ENCODE data around the gene ERCC6L2. TPM values are rescaled to one million over a fixed set of nuclear protein-coding genes. Genes with fewer than 3 reads are reported as not detected.

ERCC6L2 gene
- total and polyA plus RNA-seq, 2 of the 8 experiments (the other 6 are each of a cell fraction or from before 2014, with no cell fraction given) = 9.8 to 50.0 TPM

DNA sequence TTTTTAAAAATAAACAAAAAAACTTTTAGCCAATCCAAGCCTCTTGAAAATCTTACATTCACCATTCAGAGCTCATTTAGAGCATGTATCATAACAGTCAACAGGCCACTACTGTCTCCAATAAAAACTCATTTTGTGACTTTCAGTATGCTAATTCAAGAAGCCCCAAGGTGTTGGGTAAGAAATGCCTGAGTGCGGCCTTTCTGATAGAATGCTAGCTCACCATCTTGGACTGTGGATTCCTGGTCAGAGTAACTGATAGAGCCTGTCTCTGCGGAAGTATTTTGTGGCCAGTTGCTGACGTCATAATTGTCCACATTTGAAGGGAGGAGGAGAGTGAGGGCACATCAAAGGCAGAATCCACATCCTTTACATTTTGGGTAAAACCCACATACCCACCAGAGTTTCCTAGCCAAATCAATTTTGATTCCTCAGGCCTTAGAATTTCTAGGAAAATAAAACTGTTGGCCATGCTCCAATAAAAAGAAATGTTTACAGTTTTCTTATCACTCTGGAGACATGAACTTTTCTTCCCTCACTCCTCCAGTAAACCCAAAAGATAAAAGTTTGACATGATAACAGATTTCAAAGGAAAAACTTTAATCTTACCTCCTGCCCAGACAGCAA lies 41.1 kb upstream of the ERCC6L2 start:
- Histone ChIP-seq H3K4me3 (ENCODE audit: extremely low read depth in 1 of 4, insufficient read depth in 2 of 4, low read depth in 3 of 4, low read length in 4 of 4) (no peak overlapping the region), H2AK5ac (ENCODE audit: low read depth, low read length) (no peak overlapping the region), H3K27ac (ENCODE audit: low read depth, low read length) (no peak overlapping the region), H4K5ac (ENCODE audit: insufficient read length, low read depth, low read length) (no peak overlapping the region), H4K8ac (ENCODE audit: extremely low read depth, insufficient read depth, low read length) (no peak overlapping the region), H3K36me3 (ENCODE audit: control insufficient read depth in 2 of 4, insufficient read depth in 4 of 4, low read length in 3 of 4) (no peaks in the 10 kb centered on the region), H3K4me1 (replicated peaks in 1 of 4; ENCODE audit: control insufficient read depth in 3 of 4, insufficient read depth in 4 of 4, low read length in 3 of 4) (no peaks in the 10 kb centered on the region), H2BK15ac (ENCODE audit: low read length) (no peak overlapping the region), H3K9me3 (ENCODE audit: insufficient read depth in 2 of 2, low read depth in 1 of 2, low read length in 1 of 2) (no peaks in the 10 kb centered on the region), H3K79me1 (ENCODE audit: low read depth, low read length) (no peaks in the 10 kb centered on the region), H3K18ac (ENCODE audit: extremely low read depth, low read length) (no peak overlapping the region), H4K20me1 (replicated peaks in 1 of 2; ENCODE audit: control insufficient read depth in 1 of 2, insufficient read depth in 2 of 2, low read length in 2 of 2) (no peaks in the 10 kb centered on the region), H3K4me2 (ENCODE audit: insufficient read depth in 1 of 2, low read depth in 2 of 2, low read length in 2 of 2) (no peak overlapping the region), H2BK5ac (ENCODE audit: low read depth, low read length) (no peak overlapping the region), H2AFZ (ENCODE audit: low read length) (no peak overlapping the region), H3K4ac (replicated peaks; ENCODE audit: insufficient read length, low read depth, low read length) (no peak overlapping the region), H3K9ac (replicated peaks in 1 of 4; ENCODE audit: extremely low read depth in 1 of 4, low read depth in 3 of 4, low read length in 3 of 4) (no peak overlapping the region), H4K91ac (replicated peaks; ENCODE audit: insufficient read length, low read length) (no peak overlapping the region), H2BK20ac (ENCODE audit: low read length) (no peak overlapping the region), H3K56ac (replicated peaks; ENCODE audit: insufficient read length, low read depth, low read length) (no peak overlapping the region), H2BK12ac (ENCODE audit: low read depth, low read length) (no peak overlapping the region), H3K79me2 (ENCODE audit: control insufficient read depth in 1 of 2, insufficient read depth in 2 of 2, low read length in 2 of 2) (no peaks in the 10 kb centered on the region), H3K23me2 (ENCODE audit: low read depth, low read length) (no peaks in the 10 kb centered on the region), H3K27me3 (replicated peaks in 1 of 4; ENCODE audit: control insufficient read depth in 3 of 4, extremely low read depth in 1 of 4, insufficient read depth in 3 of 4, low read length in 3 of 4) (no peaks in the 10 kb centered on the region), H3K14ac (ENCODE audit: insufficient read length) (no peak overlapping the region), H3K23ac (ENCODE audit: insufficient read length) (no peak overlapping the region), H2BK120ac (replicated peaks; ENCODE audit: low read depth, low read length) (no peak overlapping the region)
- POLR2A ChIA-PET (ENCODE audit: partially characterized antibody) = no interaction called here
- no peak for TF ChIP-seq MAFK (IDR thresholded peaks at IDR 0.05; ENCODE audit: low read depth, low read length)
- no peak for TF ChIP-seq CBX8 (IDR thresholded peaks at IDR 0.05; ENCODE audit: borderline replicate concordance, low read depth, low read length)
- TF ChIP-seq CREB1 (IDR thresholded peaks at IDR 0.05) = no peak
- no peak for TF ChIP-seq BCL11A (IDR thresholded peaks at IDR 0.05; ENCODE audit: low read depth in 2 of 2, low read length in 2 of 2)
- TF ChIP-seq POLR2AphosphoS5 (IDR thresholded peaks at IDR 0.05; ENCODE audit: low read depth, low read length) = no peak
- no peak for TF ChIP-seq TCF12 (IDR thresholded peaks at IDR 0.05; ENCODE audit: low read depth, low read length)
- FAIRE-seq (no peak), DNase-seq (ENCODE audit: low read depth in 1 of 2, low spot score in 2 of 2) (no peak)
- 86% methylated on average over 3 of the region's 3 CpGs; no CpG with 5 or more reads in 1 of the 2 experiments for WGBS, 2 experiments (ENCODE audit: extremely low coverage in 1 of 2, insufficient coverage in 1 of 2, insufficient read length in 1 of 2, insufficient replicate concordance in 2 of 2, low coverage in 1 of 2, low lambda C conversion rate in 2 of 2, missing lambda C conversion rate in 1 of 2)
- CTCF ChIA-PET (ENCODE audit: partially characterized antibody) = no interaction called here
